ENCODE measurements around the gene MAP3K9. TPM values are rescaled to one million over a fixed set of nuclear protein-coding genes. Genes with fewer than 3 reads are reported as not detected.

Gene MAP3K9
- total and polyA plus RNA-seq, 9 of the 15 experiments (the other 6 are each of a cell fraction or from before 2014, with no cell fraction given) = 0.03 to 0.60 (median 0.36) TPM

DNA sequence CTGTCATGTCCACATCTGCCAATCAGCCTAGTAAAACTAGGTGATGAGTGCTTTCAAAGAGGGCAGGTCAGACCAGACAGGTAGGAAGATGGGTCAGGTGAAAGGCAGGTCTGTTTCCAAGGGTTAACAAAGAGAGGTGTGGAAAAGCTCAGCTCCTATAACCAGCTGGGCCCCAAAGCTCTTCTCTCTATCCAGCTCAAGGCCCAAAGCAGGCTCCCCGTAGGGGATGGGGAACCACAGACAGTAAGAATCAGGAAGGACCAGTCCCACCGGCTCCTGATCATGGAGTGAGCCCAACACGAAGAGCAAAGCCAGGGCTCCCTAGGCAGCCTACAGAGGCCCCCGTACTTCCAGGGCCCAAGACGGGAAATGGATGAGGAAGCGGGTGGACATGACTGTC is 84.4 kb downstream of the MAP3K9 start (continued):
- TF ChIP-seq, protein P1, sequence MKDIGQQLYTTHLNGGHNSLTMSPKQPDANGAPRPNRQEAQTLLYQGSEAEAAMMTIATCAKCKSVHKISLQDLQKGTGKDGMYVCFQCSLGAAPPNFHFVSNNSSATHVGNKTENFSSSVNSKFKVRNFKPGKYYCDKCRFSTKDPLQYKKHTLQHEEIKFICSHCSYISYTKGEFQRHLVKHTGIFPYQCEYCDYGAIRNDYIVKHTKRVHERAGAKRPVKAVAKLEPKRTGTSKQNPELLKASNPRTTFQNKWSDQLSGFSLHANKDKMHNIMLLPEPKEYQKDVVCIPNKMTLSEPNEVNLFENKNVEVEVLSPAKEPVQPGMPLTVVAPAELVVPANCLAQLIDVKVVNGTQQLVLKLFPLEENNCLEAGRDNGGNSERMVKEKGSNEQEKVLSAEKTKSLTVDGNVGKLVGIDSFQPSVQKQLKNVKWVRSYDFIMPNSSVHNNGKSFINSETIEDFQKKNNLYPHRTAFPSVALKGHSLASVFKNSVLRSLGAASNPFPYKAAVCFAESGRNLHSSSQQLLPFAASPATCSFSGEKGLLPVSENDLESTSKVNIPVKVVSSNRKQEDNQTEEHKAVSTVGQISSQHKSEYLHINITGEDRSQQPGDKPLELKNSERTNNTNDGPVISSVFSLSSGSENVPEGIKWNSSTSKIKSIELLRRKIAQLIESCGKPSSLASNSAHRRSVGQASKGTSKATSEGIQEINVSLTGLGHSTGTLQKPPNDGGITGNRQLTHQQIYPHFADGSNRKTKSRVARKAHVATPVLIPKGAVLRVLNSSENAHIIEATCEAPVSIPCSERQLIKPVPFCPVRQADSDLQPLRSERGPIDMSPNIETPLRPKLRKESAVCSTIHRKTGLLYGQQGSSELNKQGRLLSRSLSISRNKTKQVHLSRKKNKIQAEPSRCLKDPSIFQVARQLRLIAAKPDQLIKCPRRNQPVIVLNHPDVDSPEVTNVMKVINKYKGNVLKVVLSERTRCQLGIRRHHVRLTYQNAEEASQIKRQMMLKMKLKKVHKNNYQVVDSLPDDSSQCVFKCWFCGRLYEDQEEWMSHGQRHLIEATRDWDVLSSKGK (CRISPR knock-in tag; IDR thresholded peaks at IDR 0.05) = no peak
- TF ChIP-seq MED1 (CRISPR knock-in tag; IDR thresholded peaks at IDR 0.05; ENCODE audit: borderline replicate concordance) = no peak
- TF ChIP-seq POLR2H (tag; IDR thresholded peaks at IDR 0.05; ENCODE audit: low read depth) = no peak
- TF ChIP-seq, protein P2, sequence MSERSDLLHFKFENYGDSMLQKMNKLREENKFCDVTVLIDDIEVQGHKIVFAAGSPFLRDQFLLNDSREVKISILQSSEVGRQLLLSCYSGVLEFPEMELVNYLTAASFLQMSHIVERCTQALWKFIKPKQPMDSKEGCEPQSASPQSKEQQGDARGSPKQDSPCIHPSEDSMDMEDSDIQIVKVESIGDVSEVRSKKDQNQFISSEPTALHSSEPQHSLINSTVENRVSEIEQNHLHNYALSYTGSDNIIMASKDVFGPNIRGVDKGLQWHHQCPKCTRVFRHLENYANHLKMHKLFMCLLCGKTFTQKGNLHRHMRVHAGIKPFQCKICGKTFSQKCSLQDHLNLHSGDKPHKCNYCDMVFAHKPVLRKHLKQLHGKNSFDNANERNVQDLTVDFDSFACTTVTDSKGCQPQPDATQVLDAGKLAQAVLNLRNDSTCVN (CRISPR knock-in tag; IDR thresholded peaks at IDR 0.05) = no peak

DNA sequence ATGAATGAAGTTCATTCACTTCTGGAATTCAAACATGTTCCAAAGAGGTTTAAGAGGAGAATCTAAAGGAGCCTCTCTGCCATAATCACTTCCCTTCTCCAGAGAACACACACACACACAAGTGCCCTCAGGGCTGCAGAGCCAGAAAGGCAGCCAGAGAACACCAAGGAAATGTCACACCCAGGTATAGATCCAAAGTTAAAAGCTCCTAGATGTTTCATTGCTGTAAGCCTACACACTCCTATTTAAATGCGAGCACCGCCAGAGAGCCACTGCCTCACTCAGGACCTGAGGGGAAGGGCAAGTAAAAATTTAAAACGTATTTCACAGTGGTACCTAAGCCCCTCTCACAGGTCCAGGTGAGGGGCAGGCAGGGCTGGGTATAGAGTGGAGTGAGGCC is 85.2 kb downstream of the MAP3K9 start:
- CTCF ChIA-PET (ENCODE audit: low intra/inter-chr PET ratio) = interaction anchor here (0.6 kb wide), 1 partner anchor 433 kb away, joined by 3 read pairs; no protein-coding TSS in a partner anchor
- no TSS peak for BruUV-seq (replicated peaks)
- H3K4me1 ChIP-seq (replicated peaks in 1 of 2; ENCODE audit: control insufficient read depth in 2 of 2, insufficient read depth in 2 of 2, low read length in 2 of 2) = no peaks in the 10 kb centered on the region
- intact Hi-C loops (cut with micrococcal nuclease) (no loop called here), in situ Hi-C loops (cut with MboI) (no loop called here)
- no peak overlapping the region for H3K9ac ChIP-seq (ENCODE audit: insufficient read depth in 1 of 2, low read depth in 2 of 2, low read length in 2 of 2)
- no peaks in the 10 kb centered on the region for H3K9me1 ChIP-seq (ENCODE audit: control insufficient read depth, insufficient read depth, low read length)
- H3K27ac ChIP-seq (ENCODE audit: extremely low read depth, low read depth, low read length) = no peak overlapping the region
- H2AFZ ChIP-seq (ENCODE audit: low read depth, low read length) = no peak overlapping the region
- H3K4me3 ChIP-seq = no peak overlapping the region
- H3K4me2 ChIP-seq (ENCODE audit: insufficient read depth, low read length) = no peak overlapping the region
- TF ChIP-seq ZNF695 (CRISPR knock-in tag; IDR thresholded peaks at IDR 0.05) = no peak
- TF ChIP-seq ATF1 (CRISPR knock-in tag; IDR thresholded peaks at IDR 0.05) = no peak
- TF ChIP-seq ATF1 (tag; IDR thresholded peaks at IDR 0.05) = no peak
- TF ChIP-seq POLR3A (IDR thresholded peaks at IDR 0.05; ENCODE audit: borderline replicate concordance, extremely low read depth, insufficient read depth, insufficient read length) = no peak
- no peak for TF ChIP-seq TARDBP (IDR thresholded peaks at IDR 0.05)
- TF ChIP-seq PPARD (CRISPR knock-in tag; IDR thresholded peaks at IDR 0.05) = no peak
- TF ChIP-seq ZFP36 (IDR thresholded peaks at IDR 0.05; ENCODE audit: low read depth, low read length, partially characterized antibody) = no peak
- TF ChIP-seq, protein P3, sequence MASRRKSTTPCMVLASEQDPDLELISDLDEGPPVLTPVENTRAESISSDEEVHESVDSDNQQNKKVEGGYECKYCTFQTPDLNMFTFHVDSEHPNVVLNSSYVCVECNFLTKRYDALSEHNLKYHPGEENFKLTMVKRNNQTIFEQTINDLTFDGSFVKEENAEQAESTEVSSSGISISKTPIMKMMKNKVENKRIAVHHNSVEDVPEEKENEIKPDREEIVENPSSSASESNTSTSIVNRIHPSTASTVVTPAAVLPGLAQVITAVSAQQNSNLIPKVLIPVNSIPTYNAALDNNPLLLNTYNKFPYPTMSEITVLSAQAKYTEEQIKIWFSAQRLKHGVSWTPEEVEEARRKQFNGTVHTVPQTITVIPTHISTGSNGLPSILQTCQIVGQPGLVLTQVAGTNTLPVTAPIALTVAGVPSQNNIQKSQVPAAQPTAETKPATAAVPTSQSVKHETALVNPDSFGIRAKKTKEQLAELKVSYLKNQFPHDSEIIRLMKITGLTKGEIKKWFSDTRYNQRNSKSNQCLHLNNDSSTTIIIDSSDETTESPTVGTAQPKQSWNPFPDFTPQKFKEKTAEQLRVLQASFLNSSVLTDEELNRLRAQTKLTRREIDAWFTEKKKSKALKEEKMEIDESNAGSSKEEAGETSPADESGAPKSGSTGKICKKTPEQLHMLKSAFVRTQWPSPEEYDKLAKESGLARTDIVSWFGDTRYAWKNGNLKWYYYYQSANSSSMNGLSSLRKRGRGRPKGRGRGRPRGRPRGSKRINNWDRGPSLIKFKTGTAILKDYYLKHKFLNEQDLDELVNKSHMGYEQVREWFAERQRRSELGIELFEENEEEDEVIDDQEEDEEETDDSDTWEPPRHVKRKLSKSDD (conservative IDR thresholded peaks at IDR 0.05; ENCODE audit: low read length) = no peak
- no peak for TF ChIP-seq ESRRB (CRISPR knock-in tag; IDR thresholded peaks at IDR 0.05; ENCODE audit: borderline replicate concordance)
- H4K20me1 ChIP-seq (replicated peaks; ENCODE audit: control insufficient read depth, insufficient read depth, low read length) = no peaks in the 10 kb centered on the region
- no peaks in the 10 kb centered on the region for H3K79me2 ChIP-seq (ENCODE audit: control insufficient read depth, insufficient read depth, low read length)
- POLR2A ChIA-PET = no interaction called here
- no peaks in the 10 kb centered on the region for H3K36me3 ChIP-seq (ENCODE audit: control insufficient read depth, insufficient read depth, low read length)
- DNase-seq (ENCODE audit: extremely low read depth in 1 of 4, low spot score in 3 of 4) (no peak), FAIRE-seq (no peak), ATAC-seq (no peak)
- WGBS (ENCODE audit: insufficient coverage, low coverage, missing lambda C conversion rate) = 0% methylated on average over 3 of the region's 3 CpGs
- H3K9me3 ChIP-seq (replicated peaks; ENCODE audit: control insufficient read depth, insufficient read depth, low read depth, low read length) = no peaks in the 10 kb centered on the region
- peaks cover 0 to 14% of the 10 kb centered on the region in 2 experiments; a peak in 2 of 5 replicates for H3K27me3 ChIP-seq (ENCODE audit: control insufficient read depth in 2 of 2, insufficient read depth in 2 of 2, low read length in 2 of 2)
